Lung microvascular endothelial cell (primary cell): ENCODE data around the gene NXN. TPM values are rescaled to one million over a fixed set of nuclear protein-coding genes. Genes with fewer than 3 reads are reported as not detected.
"Not testable (repeated sequence)": the region's sequence is repeated elsewhere in the genome, so short reads cannot be mapped to it uniquely, and the experiment has no call there.

Source experiments
- DNase-seq, 2 donors: peaks; one replicate each; pipeline versions ENCODE4 v3.0.0 to v3.0.0-alpha.2; 2010; ENCODE audit warnings: low read depth in 2 of 2
- total RNA-seq: library from RNA; depleted of rRNA; stranded (reverse); fragments of >200 nt; gene quantifications from 2 replicates; pipeline ENCODE4 v1.2.1, GENCODE V29; 2014

The NXN gene
- total RNA-seq, 1 donor from 2014 or later: 132 TPM

DNA sequence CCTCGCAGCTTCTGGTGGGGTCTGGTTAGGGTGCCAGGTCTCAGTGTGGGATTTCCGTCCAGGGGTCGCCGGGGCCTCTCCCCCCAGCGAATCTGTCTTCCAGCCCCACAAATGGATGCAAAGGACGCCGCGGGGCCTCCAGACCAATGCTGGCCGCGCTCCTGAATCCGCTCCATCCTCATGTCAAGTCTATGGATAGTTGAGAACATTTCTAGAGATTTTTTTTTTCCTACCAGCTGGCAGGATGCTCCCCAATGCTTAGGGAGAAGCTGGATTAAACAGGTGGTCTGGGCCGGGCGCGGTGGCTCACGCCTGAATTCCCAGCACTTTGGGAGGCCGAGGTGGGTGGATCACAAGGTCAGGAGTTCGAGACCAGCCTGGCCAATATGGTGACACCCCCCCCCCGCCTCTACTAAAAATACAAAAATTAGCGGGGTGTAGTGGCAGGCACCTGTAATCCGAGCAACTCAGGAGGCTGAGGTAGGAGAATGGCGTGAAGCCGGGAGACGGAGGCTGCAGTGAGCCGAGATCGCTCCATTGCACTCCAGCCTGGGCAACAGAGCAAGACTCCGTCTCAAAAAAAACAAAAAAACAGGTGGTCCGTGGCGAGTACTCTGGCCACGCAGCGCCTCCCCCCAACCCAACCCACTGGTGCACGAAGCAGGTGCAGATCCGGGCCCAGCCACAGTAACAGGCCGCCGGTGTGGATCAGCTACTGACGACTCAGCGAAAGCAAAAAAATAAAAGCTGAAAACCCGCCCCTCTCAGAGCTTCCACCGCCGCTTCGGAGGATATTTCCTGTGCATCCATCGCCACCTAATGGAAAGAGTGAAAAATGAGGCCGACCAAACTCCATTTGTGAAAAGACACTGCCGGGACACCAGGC lies 1.1 kb upstream of the NXN start:
- DNase-seq: peak; percentile 86 to 93

DNA sequence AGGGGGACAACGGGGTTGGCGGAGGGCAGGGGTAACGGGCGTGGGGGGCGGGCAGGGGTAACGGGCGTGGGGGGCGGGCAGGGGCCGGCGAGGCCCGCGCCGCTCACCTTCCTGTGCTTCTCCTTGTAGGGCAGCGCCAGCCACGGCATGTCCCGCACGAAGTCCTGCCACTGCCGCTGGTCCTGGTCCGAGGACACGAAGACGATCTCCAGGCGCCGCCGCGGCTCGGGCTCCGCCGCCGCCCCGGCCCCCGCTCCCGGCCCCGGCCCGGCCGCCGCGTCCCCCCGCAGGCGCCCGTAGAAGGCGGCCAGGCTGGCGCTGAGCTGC lies 401 bp downstream of the NXN start:
- DNase-seq: no peak

DNA sequence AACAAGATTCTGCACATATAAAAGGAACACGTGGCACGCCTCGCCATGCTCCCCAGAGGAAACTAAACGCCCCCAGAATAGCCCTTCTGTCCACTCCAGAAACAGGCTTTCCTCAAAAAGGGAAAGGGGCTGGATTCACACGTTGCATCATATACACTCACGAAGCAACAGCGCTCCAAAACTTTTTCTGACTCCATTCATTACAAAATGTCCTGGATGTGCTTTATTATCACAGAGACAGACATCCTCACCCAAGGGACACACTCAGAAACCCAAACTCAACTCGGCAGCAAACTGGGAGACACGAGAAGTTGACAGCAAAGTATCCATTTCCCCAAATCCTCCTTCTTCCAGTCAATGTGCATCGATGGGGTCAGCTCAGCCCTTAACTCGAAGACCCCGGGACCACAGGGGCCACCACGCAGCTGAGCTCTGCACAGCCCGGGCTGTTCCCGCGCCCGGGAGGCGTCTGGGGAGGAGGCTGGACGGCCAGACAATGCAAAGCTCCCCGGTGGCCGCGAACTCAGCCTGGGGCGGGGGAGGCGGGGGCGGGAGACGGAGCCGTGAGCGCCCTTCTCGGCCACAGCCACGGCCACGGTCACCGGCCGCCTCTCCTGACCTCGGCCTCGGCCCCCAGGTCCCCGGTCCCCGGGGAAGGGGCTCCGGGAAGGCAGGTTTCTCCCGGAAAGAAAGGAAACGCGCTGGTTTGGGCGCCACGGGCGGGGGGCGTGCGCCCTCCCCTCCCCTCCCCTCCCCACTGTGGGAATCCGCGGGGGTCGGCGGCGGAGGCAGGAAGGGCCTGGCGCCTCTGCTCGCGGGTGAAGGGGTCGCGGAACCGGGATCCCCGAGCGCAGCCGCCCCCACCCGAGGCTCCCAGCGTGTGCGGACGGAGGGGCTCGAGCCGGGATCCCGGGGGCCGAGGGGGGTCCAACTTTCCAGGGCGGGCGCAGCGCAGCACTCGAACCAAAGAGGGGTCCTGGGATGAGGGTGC lies 1.2 kb downstream of the NXN start:
- DNase-seq: peak in 1 of 2 donors; percentile 60

DNA sequence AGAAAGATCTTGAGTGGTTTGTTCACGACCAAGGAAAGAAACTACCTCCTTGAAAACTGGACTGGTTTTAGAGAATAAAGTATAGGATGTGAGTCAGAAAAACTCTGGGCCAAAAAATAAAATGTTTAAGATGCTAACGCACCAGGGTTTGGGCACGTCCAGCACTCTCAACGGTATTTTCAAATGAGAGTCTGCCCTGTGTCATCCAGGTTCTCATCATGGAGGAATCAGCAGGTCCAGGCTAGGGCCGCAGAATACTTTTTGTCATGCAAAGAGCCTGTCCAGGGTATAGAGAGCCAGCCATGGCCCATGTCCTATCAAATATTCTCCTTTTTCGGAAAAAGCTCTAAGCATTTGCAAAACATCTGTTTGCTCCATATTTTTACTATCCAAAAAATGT lies 2.4 kb downstream of the NXN start:
- DNase-seq: peak in 1 of 2 donors; percentile 59

DNA sequence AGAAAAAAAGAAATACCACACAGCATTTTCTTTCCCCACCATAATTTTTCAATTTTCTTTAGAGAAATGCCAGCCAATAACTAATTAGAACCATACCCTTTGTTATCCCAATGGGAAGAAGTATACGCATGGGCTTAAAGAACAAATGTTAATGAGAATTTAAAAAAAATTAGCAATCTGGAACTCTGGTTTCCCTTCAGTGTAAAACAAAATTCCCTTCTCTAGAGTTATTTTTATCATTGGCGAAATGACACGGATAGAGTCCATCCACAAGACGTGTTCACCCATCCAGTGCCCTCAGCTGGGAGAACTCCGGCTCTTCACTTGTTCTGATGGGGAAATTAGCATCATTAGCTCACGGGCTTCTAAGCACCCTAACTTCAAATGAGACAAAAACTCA lies 3.3 kb downstream of the NXN start:
- DNase-seq: no peak

DNA sequence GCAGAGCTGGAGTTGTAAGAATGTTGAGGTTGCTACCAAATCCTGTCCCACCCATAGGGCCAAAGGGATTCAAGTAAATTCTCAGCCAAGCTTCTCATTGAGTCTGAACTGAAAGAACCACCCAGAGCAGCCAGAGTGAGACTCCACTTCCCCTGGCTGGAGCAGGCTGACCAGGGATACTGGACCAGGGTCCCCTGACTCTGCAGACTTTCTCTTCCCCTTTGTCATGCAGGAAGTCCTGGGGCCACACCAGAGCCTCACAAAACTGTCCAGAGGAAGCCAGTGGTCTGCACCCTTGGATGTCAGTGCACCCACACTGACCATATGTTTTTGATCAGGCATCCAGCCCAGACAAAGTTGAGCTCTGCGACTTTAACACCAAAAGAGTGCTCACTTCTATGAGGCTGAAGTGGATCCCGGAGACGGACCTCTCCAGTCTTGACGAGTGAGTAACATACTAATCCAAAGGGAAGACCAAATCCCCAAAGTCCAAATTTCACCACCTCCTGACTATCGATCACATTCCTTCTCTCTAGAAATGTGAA lies 4.1 kb downstream of the NXN start:
- no peak for DNase-seq

DNA sequence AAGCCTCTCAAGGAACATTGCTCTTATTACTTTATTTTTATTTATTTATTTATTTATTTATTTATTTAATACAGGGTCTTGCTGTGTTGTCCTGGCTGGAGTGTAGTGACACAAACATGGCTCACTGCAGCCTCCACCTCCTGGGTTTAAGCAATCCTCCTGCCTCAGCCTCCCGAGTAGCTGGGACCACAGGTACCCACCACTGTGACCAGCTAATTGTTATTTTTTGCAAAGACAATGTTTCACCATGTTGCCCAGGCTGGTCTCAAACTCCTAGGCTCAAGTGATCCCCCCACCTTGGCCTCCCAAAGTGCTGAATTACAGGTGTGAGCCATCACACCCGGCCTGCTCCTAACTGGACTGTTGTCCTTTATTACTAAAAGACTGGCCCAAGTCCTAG lies 4.8 kb downstream of the NXN start:
- not testable (repeated sequence) for DNase-seq

DNA sequence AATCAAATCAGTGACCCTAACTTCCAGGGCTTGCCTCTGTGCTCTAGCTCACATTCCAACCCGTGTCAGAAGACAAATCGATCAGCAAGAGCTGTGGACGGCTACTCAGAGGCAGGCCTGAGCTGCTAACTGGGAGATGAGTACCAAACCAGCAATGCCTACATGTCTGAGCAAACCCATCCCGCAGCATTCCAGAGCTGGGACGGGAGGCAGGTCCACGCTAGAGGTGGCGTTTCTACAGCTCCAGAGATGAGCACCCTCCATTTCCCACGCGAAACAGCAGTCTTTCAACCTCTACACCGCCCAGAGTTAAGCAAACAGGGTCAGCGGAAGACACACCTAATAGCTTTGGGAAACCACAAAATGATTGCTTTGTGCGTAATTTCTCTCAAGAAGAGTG lies 6.5 kb downstream of the NXN start:
- peak in 1 of 2 donors; percentile 50 for DNase-seq

DNA sequence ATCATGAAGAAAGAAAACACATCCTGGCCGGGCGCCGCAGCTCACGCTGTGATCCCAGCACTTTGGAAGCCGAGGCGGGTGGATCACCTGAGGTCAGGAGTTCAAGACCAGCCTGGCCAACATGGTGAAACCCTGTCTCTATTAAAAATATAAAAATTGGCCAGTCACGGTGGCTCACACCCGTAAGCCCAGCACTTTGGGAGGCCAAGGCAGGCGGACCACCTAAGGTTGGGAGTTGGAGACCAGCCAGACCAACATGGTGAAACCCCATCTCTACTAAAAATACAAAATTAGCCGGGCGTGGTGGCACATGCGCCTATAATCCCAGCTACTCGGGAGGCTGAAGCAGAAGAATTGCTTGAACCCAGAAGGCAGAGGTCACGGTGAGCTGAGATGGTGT lies 7.7 kb downstream of the NXN start:
- DNase-seq: not testable (repeated sequence)

DNA sequence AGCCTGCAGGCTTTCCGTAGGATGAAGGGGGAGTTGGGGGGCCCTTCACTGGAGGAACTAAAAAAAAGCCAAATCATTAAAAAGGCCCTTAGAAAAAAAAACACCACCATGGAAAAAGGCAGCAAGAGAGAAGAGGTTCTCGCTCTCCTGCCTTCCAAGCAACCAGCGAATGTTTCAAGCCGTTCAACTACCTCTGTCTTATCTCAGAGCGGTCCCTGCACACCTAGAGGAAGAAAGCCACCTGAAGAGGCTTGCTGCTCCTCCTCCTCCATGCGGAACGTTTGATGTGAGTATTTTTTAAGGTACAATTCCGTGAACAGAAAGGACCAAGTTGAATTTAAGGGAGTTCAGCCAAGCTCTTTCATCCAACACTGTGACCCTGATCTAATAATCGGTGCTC lies 9.2 kb downstream of the NXN start:
- DNase-seq: no peak

DNA sequence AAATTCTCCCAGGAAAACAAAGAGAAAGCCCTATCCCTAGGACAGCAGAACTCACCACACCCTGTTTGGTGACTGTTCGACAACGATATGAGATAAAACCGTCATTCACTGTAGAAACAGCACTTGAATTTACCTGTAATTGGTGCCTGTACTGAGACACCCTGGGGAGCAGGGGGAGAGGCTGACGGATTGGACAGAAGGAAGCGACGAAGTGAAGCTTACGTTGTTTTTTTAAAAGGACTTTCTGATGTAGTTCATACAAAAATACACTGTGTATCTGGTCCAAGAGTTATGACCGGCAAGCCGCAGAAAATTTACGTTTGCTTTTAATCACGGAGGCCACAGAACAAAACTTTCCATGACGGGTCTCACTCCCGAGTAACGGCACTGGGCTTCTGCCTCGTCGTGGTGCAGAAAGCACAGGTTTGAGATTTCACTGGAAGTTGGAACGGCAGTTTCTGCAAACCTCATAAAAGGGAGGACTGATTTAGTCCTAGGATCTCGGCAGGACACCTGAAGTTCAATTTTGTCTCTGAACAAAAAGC lies 9.7 kb downstream of the NXN start:
- peak in 1 of 2 donors; percentile 88 for DNase-seq

DNA sequence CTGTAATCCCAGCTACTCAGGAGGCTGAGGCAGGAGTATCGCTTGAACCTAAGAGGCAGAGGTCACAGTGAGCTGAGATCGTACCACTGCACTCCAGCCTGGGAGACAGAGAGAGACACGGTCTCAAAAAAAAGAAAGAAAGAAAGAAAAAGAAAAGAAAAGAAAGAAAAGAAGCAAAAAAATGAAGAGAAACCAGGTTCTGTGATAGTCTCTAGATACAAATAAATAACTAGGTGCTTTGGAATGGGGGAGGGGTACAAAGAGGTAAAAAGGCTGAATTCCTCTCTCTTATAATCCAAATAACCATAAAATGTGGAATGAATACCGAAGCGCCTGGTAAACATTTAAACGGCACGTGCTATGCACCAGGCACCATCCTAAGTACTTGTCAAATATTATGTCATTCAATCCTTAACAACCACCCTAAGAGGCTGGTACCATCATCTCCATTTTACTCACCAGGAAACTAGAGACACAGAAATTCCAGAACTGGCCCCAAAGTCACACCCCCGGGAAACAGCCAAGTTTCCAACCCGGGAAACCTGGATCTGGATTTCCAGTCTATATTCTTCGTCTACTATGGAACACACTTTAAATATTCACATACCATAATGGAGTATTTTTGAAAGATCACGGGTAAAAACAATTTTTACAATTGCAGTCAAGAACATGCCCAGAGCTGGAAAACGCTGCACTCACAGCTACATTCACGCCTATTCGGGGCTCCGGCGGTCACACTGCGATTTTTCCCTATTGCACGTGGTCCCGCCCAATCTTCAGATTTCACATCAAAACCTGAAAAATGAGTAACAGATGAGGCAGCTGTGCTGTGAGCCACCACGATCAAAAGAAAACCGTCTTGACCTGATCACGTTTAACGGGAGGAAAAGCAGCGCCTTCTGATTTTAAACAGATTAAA lies 10.5 kb downstream of the NXN start:
- no peak for DNase-seq

DNA sequence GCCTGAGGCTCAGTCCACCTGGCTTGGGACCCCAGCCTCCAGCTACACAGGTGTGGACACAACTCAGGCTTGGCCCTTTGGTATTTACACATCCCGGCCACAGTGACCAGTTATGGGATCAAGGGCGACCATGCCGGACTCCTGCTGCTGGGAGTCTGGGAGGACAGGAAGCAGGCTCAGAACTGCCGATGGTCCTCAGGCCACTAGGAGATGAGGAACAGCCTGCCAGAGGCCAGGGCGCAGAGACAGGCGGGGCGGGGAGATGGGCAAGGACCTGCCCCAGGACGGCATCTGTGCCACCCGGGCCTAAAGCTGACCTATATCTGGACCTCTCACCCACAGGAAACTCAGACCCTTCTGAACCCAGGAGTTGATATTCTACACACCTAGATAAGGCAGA lies 12.5 kb downstream of the NXN start:
- DNase-seq: no peak

DNA sequence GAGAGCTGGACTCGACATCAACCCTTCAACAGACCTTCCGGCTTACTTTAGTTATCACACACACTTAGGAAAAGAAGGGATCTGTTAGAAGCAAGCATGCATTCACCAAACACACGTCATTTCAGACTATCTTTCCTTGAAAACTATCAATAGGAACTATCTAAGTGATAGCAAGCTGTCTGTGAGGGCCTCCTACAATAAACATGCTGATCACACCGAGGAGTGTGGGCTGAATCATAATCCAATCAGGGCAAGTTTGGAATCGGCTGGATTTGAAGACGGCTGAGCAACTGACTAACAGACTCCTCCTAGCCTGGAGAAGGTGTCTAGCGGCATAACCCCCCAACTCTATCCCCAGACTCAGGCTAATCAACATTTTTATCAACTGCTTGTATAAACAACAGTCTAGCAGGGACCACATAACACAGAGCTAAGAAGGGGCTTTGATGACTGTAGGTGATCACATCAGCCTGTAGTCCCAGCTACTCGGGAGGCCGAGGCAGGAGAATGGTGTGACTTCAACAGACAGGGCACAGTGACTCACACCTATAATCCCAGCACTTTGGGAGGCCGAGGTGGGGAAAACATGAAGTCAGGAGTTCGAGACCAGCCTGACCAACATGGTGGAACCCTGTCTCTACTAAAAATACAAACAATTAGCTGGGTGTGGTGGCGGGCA lies 14.1 kb downstream of the NXN start:
- DNase-seq: no peak

DNA sequence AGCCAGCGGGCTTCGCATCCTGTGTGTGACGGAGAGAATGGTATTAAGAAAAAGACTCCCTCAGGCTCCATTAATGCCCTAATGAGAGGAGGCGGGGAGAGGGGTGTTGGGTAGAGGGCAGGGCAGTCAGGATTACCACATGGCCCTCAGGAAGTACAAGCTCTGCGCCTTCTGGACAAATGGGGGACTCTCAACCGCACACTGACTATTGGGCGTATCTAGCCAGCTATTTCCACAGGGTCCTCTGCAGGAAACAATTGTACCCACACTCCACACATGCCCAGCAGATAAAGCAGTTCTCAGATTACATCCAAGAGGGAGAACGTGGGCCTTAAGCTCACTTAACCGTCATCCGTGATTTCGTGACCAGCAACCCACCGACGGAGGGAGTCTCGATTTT lies 14.7 kb downstream of the NXN start:
- no peak for DNase-seq

DNA sequence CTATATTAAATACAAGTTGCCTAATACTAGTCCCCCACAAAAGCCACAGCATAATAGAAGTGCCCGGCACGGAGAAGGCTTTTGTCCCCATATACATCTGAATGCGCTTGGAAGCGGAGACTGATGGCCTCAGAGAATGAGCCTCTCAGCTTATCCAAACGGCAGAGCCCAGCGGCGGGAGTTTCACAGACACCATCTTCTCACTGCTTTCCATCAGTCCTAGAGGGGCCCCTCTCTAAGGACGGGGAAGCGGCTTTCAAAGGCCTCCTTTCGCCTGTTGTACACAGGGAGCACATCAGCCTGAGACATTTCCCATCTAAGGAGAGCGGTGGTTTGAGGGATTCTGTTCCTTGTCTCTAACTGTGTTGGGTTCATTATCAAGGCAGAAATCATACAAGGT lies 16.9 kb downstream of the NXN start:
- DNase-seq: no peak

DNA sequence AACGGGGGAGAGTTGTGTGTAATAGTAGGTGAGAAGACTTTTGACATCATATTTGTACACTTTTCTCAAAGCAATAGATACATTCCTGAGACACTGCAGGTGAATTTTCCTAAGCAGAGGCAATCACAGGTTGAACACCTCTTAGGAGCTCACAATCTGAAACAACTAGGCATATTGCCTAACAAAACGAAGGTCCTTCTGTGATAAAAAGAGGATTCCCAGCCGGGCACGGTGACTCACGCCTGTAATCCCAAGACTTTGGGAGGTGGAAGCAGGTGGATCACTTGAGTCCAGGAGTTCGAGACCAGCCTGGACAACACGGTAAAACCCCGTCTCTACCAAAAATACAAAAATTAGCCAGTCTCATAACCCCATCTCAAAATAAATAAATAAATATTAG lies 17.4 kb downstream of the NXN start:
- DNase-seq: no peak

DNA sequence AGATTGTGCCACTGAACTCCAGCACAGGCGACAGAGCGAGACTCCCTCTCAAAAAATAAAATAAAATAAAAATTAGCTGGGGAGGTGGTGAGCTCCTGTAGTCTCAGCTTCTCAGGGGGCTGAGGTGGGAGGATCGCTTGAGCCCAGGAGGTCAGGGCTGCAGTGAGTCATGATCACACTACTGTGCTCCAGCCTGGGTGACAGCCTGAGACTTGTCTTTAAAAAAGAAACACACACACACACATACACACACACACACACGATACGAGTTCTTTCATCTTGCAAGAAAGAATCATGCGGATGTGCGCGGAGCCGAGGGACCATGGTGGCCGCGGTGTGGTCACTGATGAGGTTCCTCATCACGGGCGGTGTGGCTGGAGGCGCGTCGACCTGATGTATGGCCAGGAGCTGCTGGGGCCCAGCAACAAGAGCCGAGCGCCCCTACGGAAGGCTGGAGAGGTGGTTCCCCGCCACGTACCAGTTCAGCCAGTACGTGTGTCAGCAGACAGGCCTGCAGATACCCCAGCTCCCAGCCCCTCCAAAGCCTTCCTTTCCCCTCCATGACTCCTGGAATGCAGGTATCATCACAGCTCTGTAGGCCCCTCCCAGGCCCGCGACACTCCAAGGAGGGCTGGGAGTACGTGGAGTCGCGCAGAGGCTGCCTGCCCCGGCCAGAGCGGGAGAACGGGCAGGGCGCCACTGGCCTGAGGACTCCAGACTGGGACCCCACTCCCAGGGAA lies 20.7 kb downstream of the NXN start:
- DNase-seq: no peak

DNA sequence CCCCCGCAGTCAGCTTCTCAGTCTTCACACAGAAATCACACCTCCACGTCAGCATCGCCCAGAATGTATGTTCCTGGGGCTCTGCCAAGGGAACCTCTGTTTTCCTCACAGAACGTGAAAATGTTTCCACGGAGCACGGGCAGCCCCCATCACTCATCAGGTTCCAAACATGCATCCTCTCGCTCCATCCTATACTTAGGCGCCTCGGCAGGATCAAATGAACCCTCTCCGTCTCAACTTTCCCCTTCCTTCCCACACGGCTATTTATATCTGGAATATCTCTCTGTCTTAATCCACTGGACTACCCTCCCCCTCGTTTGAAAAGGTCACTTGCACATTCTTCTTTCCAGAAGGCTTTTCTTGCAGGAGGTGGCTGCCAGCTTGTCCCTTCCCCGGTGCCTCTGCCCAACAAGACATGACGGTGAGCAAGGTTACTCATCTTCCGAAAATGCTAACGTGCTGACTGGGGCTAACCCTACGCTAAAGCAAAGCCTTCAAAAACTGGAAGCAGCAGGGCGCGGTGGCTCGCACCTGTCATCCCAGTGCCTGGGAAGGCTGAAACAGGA lies 21.6 kb downstream of the NXN start:
- peak in 1 of 2 donors; percentile 73 for DNase-seq
